Pancreas (tissue), 10 donors: ENCODE measurements around the gene RETREG1. TPM values are rescaled to one million over a fixed set of nuclear protein-coding genes. Genes with fewer than 3 reads are reported as not detected.
A peak's percentile ranks its signal among the peaks of the same experiment; 100 is the strongest.

Experiments used
- ATAC-seq, 4 donors: fragments of 200-7000 bp; cut with Tn5 transposase; one replicate each; pipeline versions ENCODE4 v1.8.0 to v1.9.1; 2020; ENCODE audit warnings: mild to moderate bottlenecking in 4 of 4, moderate library complexity in 4 of 4
- DNase-seq, 6 donors: peaks; one replicate each; pipeline ENCODE4 v3.0.0-alpha.2; 2020
- FAIRE-seq: peaks from 2 replicates; lab custom pipeline; 2012; peaks lifted over from hg19 to GRCh38; lab: Jason Lieb, UNC
- H3K27ac ChIP-seq, 4 donors: fragments of 200-600 bp; sonication (generic); 1 replicate in 3 of 4; 2 replicates in 1 of 4; pipeline versions ENCODE4 v1.5.0 to v1.8.0; 2020
- H3K27me3 ChIP-seq, 4 donors: fragments of 200-600 bp; one replicate each; pipeline ENCODE4 v1.8.0; 2021
- H3K36me3 ChIP-seq, 3 donors: fragments of 200-600 bp; sonication (generic) in 1 of 3; one replicate each; pipeline versions ENCODE4 v1.5.0 to v1.8.0; 2020 to 2021
- H3K4me1 ChIP-seq, 3 donors: fragments of 200-600 bp; one replicate each; pipeline ENCODE4 v1.8.0; 2021
- H3K4me3 ChIP-seq, 4 donors: fragments of 200-600 bp; sonication (generic) in 2 of 4; one replicate each; pipeline versions ENCODE4 v1.5.0 to v1.8.0; 2020 to 2021
- H3K9me3 ChIP-seq, 4 donors: fragments of 200-600 bp; one replicate each; pipeline ENCODE4 v1.8.0; 2021
- WGBS, 2 donors: extraction: QIAGEN DNeasy Blood & Tissue Kit; methylation state at CpG; one replicate each; pipeline ENCODE4 v1.1.7; 2013; 5-methylcytosine and 5-hydroxymethylcytosine counted together
- intact Hi-C, 3 donors: fragments of 100-400 bp; cut with DNase I; formaldehyde crosslinking; loops; one replicate each; pipeline versions ENCODE4 v1.11.1 to v1.14.2; 2022
- polyA plus RNA-seq, 2 donors: library from polyadenylated mRNA; stranded (reverse); fragments of 200-250 nt; gene quantifications; one replicate each; pipeline ENCODE4 v1.2.3, GENCODE V29; 2013
- total RNA-seq, 6 donors: library from RNA; stranded (reverse); fragmentation: NEBNext Ultra II Directional in 4 of 6; extraction: Animal tissue kit (Norgen Biotek cat#: 25700) in 4 of 6; gene quantifications; one replicate each; pipeline versions ENCODE4 v1.2.1 to v1.2.4, GENCODE V29; 2021 to 2023
- TF ChIP-seq, protein P1 (sequence below), 4 donors: fragments of 200-600 bp; sonication (generic) in 3 of 4; IDR thresholded peaks; one replicate each; pipeline versions ENCODE4 v1.5.0 to v1.8.0; 2021; ENCODE audit warnings: antibody characterized with exemption in 4 of 4
- donor health status: healthy with polysubstance abuse.
- donor health status: DM: no; HTN: no; CAD: no; lungs with moderate emphysema.
- donor health status: DM: no; HTN: no; CAD: no.
- donor health status: control.
- donor health status: control.
- donor health status: Bipolar disorder and iron deficiency.
- donor health status: DM: yes; HTN: yes; CAD: no.
- donor health status: DM: no; HTN: no; CAD: no.
- donor health status: DM: no; HTN: no; CAD: no.
- donor health status: DM: yes; HTN: yes; CAD: no.

The RETREG1 gene
- total and polyA plus RNA-seq, 8 donors, result 5.3 to 22.6 (median 15.5) TPM

DNA sequence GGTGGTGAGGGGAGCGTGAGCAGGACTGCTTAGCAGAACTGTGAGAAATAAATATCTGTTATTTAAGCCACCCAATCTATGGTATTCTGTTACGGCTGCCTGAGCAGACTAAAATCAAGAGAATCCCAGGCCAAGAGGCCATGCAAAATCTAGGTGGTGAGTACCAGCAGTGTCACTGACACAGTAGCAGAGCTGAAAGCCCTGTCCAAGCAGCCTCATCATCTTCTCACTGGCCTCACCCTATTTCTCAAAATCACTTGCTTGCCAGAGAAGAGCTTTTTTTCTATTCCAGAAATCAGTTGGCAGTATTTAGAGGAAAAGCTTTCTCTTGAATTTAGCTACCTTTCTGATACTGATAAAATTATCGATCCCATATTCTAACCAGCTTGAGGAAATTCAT lies 68.0 kb downstream of the RETREG1 start:
- FAIRE-seq (no peak), DNase-seq (no peak), ATAC-seq (peak in 2 of 4 donors; percentile 9 to 13)
- peak overlapping the region in 2 of 4 donors; percentile 8 to 72 for H3K27ac ChIP-seq
- H3K27me3 ChIP-seq, result no peaks in the 10 kb centered on the region
- no peak overlapping the region for H3K4me3 ChIP-seq
- H3K9me3 ChIP-seq, result no peaks in the 10 kb centered on the region
- H3K36me3 ChIP-seq, result no peaks in the 10 kb centered on the region
- TF ChIP-seq, protein P1, sequence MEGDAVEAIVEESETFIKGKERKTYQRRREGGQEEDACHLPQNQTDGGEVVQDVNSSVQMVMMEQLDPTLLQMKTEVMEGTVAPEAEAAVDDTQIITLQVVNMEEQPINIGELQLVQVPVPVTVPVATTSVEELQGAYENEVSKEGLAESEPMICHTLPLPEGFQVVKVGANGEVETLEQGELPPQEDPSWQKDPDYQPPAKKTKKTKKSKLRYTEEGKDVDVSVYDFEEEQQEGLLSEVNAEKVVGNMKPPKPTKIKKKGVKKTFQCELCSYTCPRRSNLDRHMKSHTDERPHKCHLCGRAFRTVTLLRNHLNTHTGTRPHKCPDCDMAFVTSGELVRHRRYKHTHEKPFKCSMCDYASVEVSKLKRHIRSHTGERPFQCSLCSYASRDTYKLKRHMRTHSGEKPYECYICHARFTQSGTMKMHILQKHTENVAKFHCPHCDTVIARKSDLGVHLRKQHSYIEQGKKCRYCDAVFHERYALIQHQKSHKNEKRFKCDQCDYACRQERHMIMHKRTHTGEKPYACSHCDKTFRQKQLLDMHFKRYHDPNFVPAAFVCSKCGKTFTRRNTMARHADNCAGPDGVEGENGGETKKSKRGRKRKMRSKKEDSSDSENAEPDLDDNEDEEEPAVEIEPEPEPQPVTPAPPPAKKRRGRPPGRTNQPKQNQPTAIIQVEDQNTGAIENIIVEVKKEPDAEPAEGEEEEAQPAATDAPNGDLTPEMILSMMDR (IDR thresholded peaks at IDR 0.05), result no peak
- intact Hi-C loops, result loop anchor here in 2 of 3 donors (5.0 to 10.0 kb wide), 2 partner anchors 54 to 57 kb away; no protein-coding TSS in a partner anchor
- peaks cover 17 to 31% (median 27%) of the 10 kb centered on the region in 3 donors for H3K4me1 ChIP-seq
- WGBS, 2 donors, result 57 to 65% methylated on average over 3 of the region's 3 CpGs

DNA sequence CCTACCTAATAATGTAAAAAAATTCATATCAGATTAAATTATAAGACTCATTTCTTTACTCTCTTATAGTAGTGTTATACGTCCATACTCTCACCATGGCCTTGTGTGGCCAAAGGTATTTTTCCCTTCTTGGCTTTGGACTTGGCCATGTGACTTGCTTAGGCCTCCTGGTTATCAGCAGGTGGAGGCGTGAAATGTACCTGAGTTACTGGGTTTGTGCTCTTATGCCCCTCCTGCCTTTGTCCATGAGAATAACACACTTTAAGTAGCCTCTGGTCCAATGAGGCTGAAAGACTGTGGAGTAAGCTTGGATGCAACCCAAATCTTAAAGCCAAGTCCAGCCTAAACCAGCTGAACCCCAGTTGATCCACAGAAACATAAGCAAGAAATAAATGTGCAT lies 68.7 kb downstream of the RETREG1 start:
- H3K4me1 ChIP-seq, result peaks cover 17 to 31% (median 27%) of the 10 kb centered on the region in 3 donors
- peak overlapping the region in 2 of 4 donors; percentile 8 to 72 for H3K27ac ChIP-seq
- intact Hi-C loops, result loop anchor here in 2 of 3 donors (5.0 to 10.0 kb wide), 2 partner anchors 53 to 56 kb away; no protein-coding TSS in a partner anchor
- no peak overlapping the region for H3K4me3 ChIP-seq
- FAIRE-seq, result no peak
- TF ChIP-seq, protein P1 (IDR thresholded peaks at IDR 0.05), result no peak
- WGBS, 2 donors, result 32 to 42% methylated on average over 2 of the region's 2 CpGs
- peak; percentile 39 to 81 (median 70) for ATAC-seq
- no peaks in the 10 kb centered on the region for H3K27me3 ChIP-seq
- H3K36me3 ChIP-seq, result no peaks in the 10 kb centered on the region
- no peaks in the 10 kb centered on the region for H3K9me3 ChIP-seq
- peak in 3 of 6 donors; percentile 33 to 63 (median 47) for DNase-seq

DNA sequence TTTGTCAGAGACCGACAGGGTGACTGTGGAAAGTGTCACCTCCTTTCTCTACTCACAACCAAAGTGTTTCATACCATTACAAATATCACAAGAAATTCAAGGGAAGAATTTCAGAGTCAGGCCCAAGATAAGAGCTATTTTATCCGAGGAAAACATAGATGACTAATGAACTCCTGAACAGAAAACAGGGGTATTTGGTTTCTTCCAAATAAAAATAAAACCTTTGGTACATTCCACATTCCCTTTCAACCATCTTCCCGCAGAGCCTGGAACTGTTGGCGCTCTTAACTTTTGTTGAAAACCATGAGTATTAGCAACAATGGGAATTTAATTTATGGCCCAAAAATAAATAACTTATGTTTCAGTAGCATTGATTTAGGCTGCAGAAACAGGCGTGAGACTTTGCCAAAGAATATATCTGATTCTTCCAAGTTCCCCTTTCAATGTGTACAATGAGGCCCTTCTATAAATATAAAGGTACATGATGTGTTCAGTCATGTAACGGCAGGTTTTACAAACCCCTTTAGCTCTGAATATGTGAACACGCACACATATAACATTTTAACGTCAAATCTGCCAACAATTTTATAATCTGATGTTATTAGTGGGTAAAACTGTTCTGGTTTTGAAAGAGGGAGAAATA lies 69.5 kb downstream of the RETREG1 start:
- peak overlapping the region in 2 of 4 donors; percentile 67 to 72 for H3K27ac ChIP-seq

DNA sequence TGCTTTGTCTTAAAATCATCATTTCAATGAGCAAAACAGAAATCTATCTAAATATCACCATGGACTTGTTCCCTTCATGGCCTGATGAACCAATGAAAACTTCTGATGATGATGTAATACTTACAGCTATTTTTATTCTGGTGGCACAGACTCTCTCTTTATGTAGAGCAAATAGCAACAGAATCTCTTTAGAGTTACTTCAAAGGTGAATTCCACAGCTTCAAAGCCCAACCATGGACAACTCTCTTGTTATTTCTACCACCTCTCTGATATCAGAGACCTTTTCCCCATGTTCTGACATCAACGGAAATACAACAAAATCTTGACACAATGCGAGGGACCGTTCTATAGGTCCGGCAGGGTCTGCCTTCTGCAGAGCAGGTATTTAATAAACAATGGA lies 70.1 kb downstream of the RETREG1 start:
- Histone ChIP-seq H3K4me3 (no peak overlapping the region), H3K27me3 (no peaks in the 10 kb centered on the region), H3K9me3 (no peaks in the 10 kb centered on the region), H3K27ac (peak overlapping the region in 2 of 4 donors; percentile 67 to 72), H3K4me1 (peaks cover 17 to 27% (median 27%) of the 10 kb centered on the region in 3 donors), H3K36me3 (no peaks in the 10 kb centered on the region)
- 59 to 67% methylated on average over 4 of the region's 4 CpGs for WGBS, 2 donors
- DNase-seq (no peak), ATAC-seq (peak; percentile 46 to 64 (median 62)), FAIRE-seq (no peak)
- TF ChIP-seq, protein P1 (IDR thresholded peaks at IDR 0.05), result no peak
- intact Hi-C loops, result loop anchor here in 2 of 3 donors (5.0 to 10.0 kb wide), 2 partner anchors 52 to 54 kb away; no protein-coding TSS in a partner anchor

More for the DNA sequence above, 69.5 kb downstream of the RETREG1 start:
- no peak for FAIRE-seq
- ATAC-seq, result no peak
- H3K4me3 ChIP-seq, result no peak overlapping the region
- TF ChIP-seq, protein P1 (IDR thresholded peaks at IDR 0.05), result no peak
- peaks cover 17 to 28% (median 27%) of the 10 kb centered on the region in 3 donors for H3K4me1 ChIP-seq
- no peak for DNase-seq
- H3K27me3 ChIP-seq, result no peaks in the 10 kb centered on the region
- intact Hi-C loops, result loop anchor here in 2 of 3 donors (5.0 to 10.0 kb wide), 2 partner anchors 53 to 55 kb away; no protein-coding TSS in a partner anchor
- 70 to 73% methylated on average over 8 of the region's 8 CpGs for WGBS, 2 donors
- H3K9me3 ChIP-seq, result no peaks in the 10 kb centered on the region
- H3K36me3 ChIP-seq, result no peaks in the 10 kb centered on the region
